Left hindlimb (tissue), 1 donor: ENCODE measurements around the gene INPP5D.

Experiments
- DNase-seq: peaks from one replicate; pipeline ENCODE4 v3.0.0-alpha.2; 2018

The INPP5D gene

DNA sequence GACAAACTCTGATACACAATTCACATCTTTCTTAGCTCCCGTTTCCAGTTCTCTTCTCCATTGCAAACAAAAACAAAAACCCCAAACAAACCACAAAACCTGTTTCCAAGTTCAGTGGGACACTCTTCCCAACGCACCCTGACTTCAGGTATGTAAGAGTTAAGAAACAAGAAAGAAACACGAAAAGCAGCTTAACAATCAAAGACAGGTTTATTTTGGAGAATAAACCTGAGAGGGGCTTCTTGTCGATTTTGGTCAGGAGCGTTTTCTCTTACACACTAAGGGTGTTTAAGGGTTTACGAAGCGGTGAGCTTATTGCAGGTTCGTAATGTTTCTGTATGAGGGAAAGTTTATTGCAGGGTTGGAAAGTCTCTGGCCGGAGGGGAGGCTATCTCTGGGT is 190.4 kb downstream of the INPP5D start:
- DNase-seq, result no peak

DNA sequence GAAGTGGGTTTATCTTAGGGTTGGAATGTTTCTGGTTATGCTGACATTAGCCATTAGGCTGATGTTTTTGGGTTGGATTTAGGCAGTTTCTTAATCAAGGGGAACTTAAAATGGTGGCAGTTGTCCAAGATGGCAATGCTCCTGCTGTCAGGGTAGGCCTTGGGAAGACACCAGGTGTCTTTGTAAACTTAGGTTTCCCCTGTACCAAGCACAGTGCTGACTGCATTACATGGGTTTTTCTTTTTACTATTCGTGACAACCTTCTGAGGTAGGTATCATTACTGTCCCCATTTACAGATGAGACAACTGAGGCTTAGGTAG is 190.8 kb downstream of the INPP5D start:
- DNase-seq, result no peak

DNA sequence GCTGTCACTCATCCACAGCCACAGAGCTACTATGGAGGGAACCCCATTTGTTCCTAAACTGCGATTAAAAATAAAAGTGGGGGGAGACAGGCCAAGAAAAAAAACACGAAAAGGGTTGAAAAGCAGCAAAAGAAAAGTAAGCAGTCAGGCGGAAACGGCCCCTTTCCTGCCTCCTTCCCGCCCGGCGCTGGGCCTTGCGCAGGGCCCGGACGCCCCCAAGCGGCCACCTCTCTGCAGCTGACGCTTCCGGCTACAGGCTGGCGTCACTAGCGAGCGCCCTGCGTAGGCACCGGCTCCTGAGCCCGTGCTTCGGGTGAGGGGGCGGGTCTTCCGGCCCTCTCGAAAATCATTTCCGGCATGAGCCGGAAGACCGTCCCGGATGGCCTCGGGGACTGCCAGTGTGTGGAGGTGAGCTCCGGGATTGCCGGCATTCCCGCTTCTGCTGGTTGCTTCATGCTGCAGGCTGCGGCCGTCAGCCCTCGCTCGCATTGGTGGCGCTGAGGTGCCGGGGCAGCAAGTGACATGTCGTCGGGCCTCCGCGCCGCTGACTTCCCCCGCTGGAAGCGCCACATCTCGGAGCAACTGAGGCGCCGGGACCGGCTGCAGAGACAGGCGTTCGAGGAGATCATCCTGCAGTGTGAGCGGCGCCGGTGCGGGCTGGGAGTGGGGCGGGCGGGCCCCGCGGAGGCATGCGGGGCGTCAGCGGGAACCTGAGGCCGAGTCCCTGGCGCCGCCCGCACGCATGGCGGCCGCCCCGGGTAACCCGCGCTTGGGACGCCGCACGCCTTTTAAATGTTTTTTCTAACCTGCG is 191.4 kb downstream of the INPP5D start, which contains the start of gene ATG16L1:
Gene ATG16L1 (plus strand): TSS at position 368 of the 811 bp plus-strand sequence. CDS start 155 bp downstream, at position 523.
- peak; percentile 97 for DNase-seq

DNA sequence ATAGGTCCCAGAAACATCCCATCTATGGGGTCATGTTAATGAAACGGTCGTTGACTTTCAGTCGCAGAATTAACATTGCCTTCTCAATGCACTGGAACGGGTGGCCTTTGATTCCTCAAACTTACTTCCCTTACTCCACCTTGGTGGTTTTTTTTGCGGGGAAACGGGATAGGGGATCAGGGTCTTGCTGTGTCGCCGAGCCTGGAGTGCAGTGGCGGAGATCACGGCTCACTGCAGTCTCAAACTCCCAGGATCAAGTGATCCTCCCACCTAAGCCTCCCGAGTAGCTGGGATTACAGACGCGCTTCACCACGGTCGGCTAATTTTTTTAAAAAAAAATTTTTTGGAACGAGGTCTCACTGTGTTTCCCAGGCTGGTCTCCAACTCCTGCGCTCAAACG is 192.1 kb downstream of the INPP5D start:
- no peak for DNase-seq

DNA sequence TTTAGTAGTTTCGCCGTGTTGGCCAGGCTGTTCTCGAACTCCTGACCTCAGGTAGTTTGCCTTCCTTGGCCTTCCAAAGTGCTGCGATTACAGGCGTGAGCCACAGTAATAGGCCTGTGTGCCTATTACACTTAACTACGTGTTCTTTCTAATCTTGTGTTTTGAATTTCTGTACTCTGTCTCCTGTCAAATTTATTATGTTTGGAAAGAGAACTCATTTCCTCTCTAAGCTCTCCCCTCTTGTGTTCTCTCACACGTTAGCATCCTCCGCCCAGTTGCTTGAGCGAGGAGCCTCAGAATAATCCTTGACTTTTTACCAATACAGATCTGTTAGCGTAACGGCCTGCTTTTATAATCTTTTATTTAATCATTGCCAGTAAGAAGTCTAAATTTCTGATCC is 195.0 kb downstream of the INPP5D start:
- DNase-seq, result no peak

DNA sequence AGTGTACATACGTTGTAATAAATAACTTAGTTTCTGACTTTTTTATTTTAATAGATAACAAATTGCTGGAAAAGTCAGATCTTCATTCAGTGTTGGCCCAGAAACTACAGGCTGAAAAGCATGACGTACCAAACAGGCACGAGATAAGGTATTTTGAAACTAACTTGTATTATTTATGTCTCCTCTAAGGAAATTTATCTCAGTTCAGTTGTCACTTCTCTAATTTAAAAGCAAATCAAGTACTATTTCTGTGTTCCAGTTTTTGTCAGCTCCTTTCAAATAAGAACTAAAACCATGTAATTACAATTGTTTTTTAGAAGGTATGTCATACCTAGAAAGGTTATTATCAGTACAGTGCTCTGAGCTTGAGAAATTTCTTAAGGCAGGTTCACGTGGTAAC is 195.9 kb downstream of the INPP5D start:
- no peak for DNase-seq
